Measurements from ENCODE around the gene GALNT13.

GALNT13 gene

GRCh38 chr2:153871231-153872221 is at the start of gene GALNT13:
Gene GALNT13, plus strand, starts transcription at chr2:153871922.
- DNase-seq: peak; percentile 84

DNA sequence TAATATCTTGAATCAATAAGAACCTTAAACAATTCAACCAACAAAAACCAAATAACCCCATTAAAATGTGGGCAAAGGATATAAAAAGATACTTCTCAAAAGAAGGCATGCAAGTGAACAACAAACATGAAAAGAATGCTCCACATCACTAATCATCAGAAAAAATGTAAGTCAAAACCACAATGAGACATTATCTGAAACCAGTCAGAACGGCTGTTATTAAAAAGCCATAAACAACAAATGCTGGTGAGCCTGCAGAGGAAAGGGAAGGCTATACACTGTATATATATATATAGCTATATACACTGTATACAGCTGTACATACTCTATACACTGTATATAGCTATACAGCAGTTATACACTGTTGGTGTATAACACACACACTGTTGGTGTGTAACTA is 47.8 kb upstream of the GALNT13 start:
- DNase-seq: no peak

GRCh38 chr2:153828335-153828734 is 43.4 kb upstream of the GALNT13 start:
- no peak for DNase-seq

- no peak for DNase-seq
Observed at GRCh38 chr2:153834662-153835061, 37.1 kb upstream of the GALNT13 start.

DNA sequence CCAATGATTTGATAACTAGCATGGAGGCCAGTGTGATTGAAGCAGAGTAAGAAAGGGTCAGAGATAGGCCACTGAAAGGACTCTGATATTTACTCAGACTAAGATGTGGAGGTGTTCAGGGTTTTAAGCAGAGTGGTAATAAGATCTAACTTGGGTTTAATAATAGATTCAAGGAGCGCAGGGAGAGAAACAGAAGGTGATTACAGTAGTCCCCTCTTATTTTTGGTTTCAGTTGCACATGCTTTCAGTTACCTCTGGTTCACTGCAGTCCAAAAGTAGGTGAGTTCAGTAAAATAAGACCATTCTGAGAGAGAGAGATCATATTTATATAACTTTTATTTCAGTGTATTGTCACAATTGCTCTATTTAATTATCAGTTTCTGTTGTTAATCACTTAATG is 13.5 kb upstream of the GALNT13 start:
- DNase-seq: no peak

DNA sequence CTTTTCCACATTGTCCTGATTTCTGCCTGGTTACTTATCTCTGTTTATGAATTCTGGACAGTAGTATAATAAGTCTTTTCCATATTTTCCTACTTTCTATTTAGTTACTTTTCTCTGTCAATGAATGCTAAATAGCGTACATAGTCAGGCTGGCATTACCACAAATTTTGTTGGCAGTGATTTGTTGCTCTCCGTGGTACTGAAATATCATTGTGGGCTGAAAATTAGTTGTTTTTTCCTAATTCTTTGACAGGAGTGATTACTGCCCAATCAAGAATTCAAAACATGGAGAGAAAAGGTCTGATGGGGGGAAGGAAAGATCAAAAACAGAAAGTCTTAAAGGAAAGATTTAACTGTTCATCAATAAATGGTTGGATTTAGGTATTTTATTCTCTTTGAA is 7.7 kb upstream of the GALNT13 start:
- no peak for DNase-seq

DNA sequence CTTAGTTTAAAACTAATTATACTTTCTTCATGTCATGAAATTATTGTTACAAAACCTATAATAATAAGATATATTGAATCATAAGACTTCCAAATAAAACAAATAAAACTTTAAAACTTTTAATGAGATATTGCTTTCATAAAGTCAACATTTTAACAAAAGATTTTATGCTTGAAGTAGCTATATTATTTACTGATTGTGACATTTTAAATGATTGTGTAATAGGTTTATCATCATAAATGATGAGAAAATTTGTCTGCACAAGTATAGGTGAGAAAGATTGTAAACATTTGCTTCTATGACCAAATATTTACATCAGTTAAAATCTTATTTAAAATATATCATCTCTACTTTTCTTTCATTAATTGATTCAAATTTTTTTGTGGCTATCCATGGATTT is 5.1 kb upstream of the GALNT13 start:
- DNase-seq: no peak

- DNase-seq: peak; percentile 54
Observed at GRCh38 chr2:153870308-153870707, 1.4 kb upstream of the GALNT13 start.

DNA sequence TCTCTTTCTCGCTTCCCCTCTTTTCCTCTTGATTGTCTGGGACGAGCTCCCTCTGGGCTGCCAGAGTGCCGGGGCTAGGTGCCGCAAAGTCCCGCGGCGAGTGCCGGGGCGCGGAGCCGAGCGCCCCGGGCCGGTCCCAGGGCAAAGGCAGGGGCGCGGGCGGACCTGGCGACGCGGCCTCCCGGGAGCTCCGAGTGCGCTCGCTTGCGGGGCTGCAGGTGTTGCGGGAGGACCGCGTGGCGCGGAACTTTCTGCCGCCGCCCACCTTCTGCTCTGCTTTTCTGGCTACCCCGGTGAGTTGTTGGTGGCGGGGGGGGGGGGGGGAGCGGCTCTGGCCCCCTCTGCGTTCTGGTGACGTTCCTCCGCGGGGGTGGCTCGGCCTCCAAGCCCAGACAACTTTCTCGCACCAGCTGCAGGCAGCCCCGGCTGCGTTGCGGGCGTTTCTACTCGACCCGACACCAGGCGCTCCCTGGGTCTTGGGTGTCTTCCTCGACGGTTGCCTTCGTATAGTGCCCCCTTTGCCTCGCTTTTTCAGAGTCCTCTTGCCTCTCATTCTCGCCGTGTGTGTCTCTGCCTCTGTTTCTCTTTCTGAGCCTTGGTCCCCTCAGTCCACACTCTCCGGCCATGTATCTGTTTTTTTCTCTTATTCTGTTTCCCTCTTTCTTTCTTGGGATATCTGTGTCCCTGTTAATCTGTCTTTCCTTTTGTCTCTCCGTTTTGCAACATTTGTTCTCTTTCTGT is 759 bp downstream of the GALNT13 start:
- no peak for DNase-seq

- peak; percentile 36 for DNase-seq
Observed at GRCh38 chr2:153873052-153874048, 1.6 kb downstream of the GALNT13 start.

GRCh38 chr2:153875801-153876466 is 4.2 kb downstream of the GALNT13 start:
- DNase-seq: no peak

DNA sequence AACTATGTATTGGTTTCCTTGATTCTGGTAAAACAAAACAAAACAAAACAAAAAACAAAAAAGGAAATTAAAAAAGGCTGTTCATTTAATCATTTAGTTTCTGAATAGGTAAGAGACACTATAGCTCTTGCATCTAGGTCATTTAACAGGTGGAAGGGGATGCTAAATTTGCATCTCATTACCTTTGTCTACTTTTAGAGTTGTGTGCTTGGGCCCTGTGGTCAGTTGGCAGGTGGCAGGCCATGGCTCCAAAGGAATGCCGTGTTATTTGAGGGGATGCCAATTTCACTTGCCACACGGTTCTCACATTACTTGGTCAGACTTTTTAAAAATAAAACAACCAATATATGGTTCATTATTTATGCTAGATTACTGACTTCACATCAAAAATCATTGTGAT is 9.2 kb downstream of the GALNT13 start:
- DNase-seq: no peak

GRCh38 chr2:153886833-153887232 is 15.1 kb downstream of the GALNT13 start:
- no peak for DNase-seq

DNA sequence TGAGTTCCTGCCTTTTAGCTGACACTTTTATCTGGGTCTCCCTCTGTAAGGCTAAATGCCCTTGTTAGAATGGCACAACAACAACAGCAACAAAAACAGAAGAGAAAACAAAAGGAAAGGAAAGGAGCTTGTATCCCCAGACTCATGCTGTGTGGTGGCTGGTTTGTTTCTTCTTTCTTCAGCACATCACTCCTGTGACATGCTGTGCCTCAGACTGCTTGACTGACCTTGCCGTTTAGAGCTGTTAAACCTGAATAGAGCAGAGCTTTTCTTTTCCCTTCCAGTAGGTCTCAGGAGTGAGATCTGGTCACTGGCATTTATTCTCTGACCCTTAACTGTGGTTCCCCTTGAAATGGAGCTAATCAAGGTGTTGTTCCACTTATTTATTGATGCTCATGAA is 18.9 kb downstream of the GALNT13 start:
- no peak for DNase-seq

- no peak for DNase-seq
Observed at GRCh38 chr2:153891051-153891450, 19.3 kb downstream of the GALNT13 start.

- no peak for DNase-seq
Observed at GRCh38 chr2:153912798-153913396, 41.2 kb downstream of the GALNT13 start.

GRCh38 chr2:153917570-153917969 is 45.8 kb downstream of the GALNT13 start:
- no peak for DNase-seq

GRCh38 chr2:153935511-153935910 is 63.8 kb downstream of the GALNT13 start:
- no peak for DNase-seq

DNA sequence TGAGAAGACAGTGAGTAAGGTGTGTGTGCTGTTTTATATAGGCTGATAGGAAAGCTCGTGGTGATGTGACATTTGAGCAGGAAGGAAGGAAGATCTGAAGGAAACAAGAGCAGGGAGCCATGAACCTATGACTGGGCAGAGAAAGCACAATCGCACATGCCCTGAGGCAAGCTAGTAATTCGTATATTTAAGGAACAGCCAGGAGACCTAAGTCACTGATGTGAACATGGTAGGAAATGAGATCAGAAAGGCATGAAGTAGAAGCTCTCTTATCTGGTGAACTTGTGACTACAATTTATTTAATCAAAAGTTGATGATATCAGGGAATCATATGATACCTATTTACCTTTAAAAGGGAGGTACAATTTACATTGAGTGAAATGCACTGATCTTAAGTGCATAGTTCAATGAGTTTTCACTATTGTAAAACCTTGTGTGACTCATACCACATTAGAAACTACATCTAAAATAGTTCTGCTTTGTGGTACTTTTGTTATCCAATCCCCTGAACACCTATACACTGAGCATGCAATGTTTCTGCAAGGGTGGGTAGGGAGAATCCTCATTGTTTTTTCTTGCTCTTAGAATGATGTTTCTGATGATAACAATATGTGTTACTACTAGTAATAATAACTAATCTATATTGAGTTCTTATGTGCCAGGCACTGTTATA is 67.5 kb downstream of the GALNT13 start:
- no peak for DNase-seq

- no peak for DNase-seq
Observed at GRCh38 chr2:153940511-153940910, 68.8 kb downstream of the GALNT13 start.

GRCh38 chr2:153944800-153945199 is 73.1 kb downstream of the GALNT13 start:
- no peak for DNase-seq
